HEK293 (cell line): ENCODE data around the gene GALE.

ENCODE experiments used
- GLIS1 ChIP-seq: fragments of 450-650 bp; formaldehyde crosslinking; IDR thresholded peaks from 2 replicates; pipeline ENCODE4 v1.5.1; 2016; ENCODE audit warnings: missing biosample characterization, missing genetic modification characterization
- KLF16 ChIP-seq: fragments of 450-650 bp; formaldehyde crosslinking; IDR thresholded peaks from 2 replicates; pipeline ENCODE4 v1.5.1; 2017; ENCODE audit warnings: missing biosample characterization, missing genetic modification characterization
- MEIS1 ChIP-seq: sonication (generic); formaldehyde crosslinking; IDR thresholded peaks from 2 replicates; pipeline ENCODE4 v1.8.1; 2022; ENCODE audit warnings: missing genetic modification reagents, mild to moderate bottlenecking, borderline replicate concordance
- SP3 ChIP-seq: fragments of 450-650 bp; formaldehyde crosslinking; IDR thresholded peaks from 2 replicates; pipeline ENCODE4 v1.5.1; 2016; ENCODE audit warnings: missing biosample characterization, missing genetic modification characterization
- SP7 ChIP-seq: fragments of 450-650 bp; formaldehyde crosslinking; IDR thresholded peaks from 2 replicates; pipeline ENCODE4 v1.5.1; 2016; ENCODE audit warnings: missing biosample characterization, missing genetic modification characterization
- TCF7L2 ChIP-seq: IDR thresholded peaks from 2 replicates; pipeline ENCODE4 v1.6.1; 2011; ENCODE audit warnings: low read depth, mild to moderate bottlenecking, inconsistent platforms, low read length, moderate library complexity, borderline replicate concordance
- TSHZ1 ChIP-seq: fragments of 450-650 bp; formaldehyde crosslinking; IDR thresholded peaks from 2 replicates; pipeline ENCODE4 v1.5.1; 2016; ENCODE audit warnings: missing biosample characterization, missing genetic modification characterization, borderline replicate concordance
- ZBTB17 ChIP-seq: fragments of 450-650 bp; formaldehyde crosslinking; IDR thresholded peaks from 2 replicates; pipeline ENCODE4 v1.5.1; 2016; ENCODE audit warnings: missing biosample characterization, missing genetic modification characterization
- ZBTB21 ChIP-seq: fragments of 450-650 bp; formaldehyde crosslinking; IDR thresholded peaks from 2 replicates; pipeline ENCODE4 v1.5.1; 2017; ENCODE audit warnings: missing biosample characterization, missing genetic modification characterization
- ZFHX2 ChIP-seq: fragments of 450-650 bp; formaldehyde crosslinking; conservative IDR thresholded peaks from 2 replicates; pipeline ENCODE4 v1.5.1; 2016; ENCODE audit warnings: missing biosample characterization, missing genetic modification characterization
- ZFP3 ChIP-seq: fragments of 450-650 bp; formaldehyde crosslinking; IDR thresholded peaks from 2 replicates; pipeline ENCODE4 v1.5.1; 2016; ENCODE audit warnings: low read depth, missing biosample characterization, missing genetic modification characterization
- ZFP37 ChIP-seq: fragments of 450-650 bp; formaldehyde crosslinking; IDR thresholded peaks from 2 replicates; pipeline ENCODE4 v1.5.1; 2016; ENCODE audit warnings: missing biosample characterization, missing genetic modification characterization
- ZNF121 ChIP-seq: fragments of 450-650 bp; formaldehyde crosslinking; IDR thresholded peaks from 2 replicates; pipeline ENCODE4 v1.5.1; 2016; ENCODE audit warnings: missing biosample characterization, missing genetic modification characterization
- ZNF132 ChIP-seq: fragments of 450-650 bp; formaldehyde crosslinking; IDR thresholded peaks from 2 replicates; pipeline ENCODE4 v1.5.1; 2017; ENCODE audit warnings: missing biosample characterization, missing genetic modification characterization, borderline replicate concordance
- ZNF175 ChIP-seq: fragments of 450-650 bp; formaldehyde crosslinking; IDR thresholded peaks from 2 replicates; pipeline ENCODE4 v1.5.1; 2016; ENCODE audit warnings: missing biosample characterization, missing genetic modification characterization
- ZNF184 ChIP-seq: fragments of 450-650 bp; IDR thresholded peaks from 2 replicates; pipeline ENCODE4 v1.5.1; 2018; ENCODE audit warnings: missing biosample characterization, mild to moderate bottlenecking, missing genetic modification characterization
- ZNF24 ChIP-seq: fragments of 450-650 bp; formaldehyde crosslinking; IDR thresholded peaks from 2 replicates; pipeline ENCODE4 v1.5.1; 2016; ENCODE audit warnings: missing biosample characterization, missing genetic modification characterization
- ZNF248 ChIP-seq: fragments of 450-650 bp; formaldehyde crosslinking; IDR thresholded peaks from 2 replicates; pipeline ENCODE4 v1.5.1; 2017; ENCODE audit warnings: missing biosample characterization, missing genetic modification characterization
- ZNF274 ChIP-seq, 2 experiments: fragments of 200-500 bp in 1 of 2; fragments of 450-650 bp in 1 of 2; sonication (Bioruptor generic) in 1 of 2; formaldehyde crosslinking in 1 of 2; IDR thresholded peaks; 2 replicates each; pipeline versions ENCODE4 v1.5.1 to v1.6.1; 2014 to 2016; ENCODE audit warnings: borderline replicate concordance in 1 of 2, inconsistent platforms in 1 of 2, low read length in 1 of 2, missing biosample characterization in 1 of 2, missing genetic modification characterization in 1 of 2
- ZNF341 ChIP-seq: fragments of 450-650 bp; formaldehyde crosslinking; IDR thresholded peaks from 2 replicates; pipeline ENCODE4; 2016; ENCODE audit warnings: low read depth, missing biosample characterization, missing genetic modification characterization
- ZNF37A ChIP-seq: fragments of 450-650 bp; IDR thresholded peaks from 2 replicates; pipeline ENCODE4 v1.5.1; 2018; ENCODE audit warnings: missing biosample characterization, missing genetic modification characterization
- ZNF416 ChIP-seq: fragments of 450-650 bp; formaldehyde crosslinking; IDR thresholded peaks from 2 replicates; pipeline ENCODE4 v1.5.1; 2016; ENCODE audit warnings: missing biosample characterization, missing genetic modification characterization
- ZNF449 ChIP-seq: fragments of 450-650 bp; formaldehyde crosslinking; IDR thresholded peaks from 2 replicates; pipeline ENCODE4 v1.5.1; 2017; ENCODE audit warnings: missing biosample characterization, mild to moderate bottlenecking, missing genetic modification characterization, moderate library complexity
- ZNF530 ChIP-seq: fragments of 450-650 bp; formaldehyde crosslinking; IDR thresholded peaks from 2 replicates; pipeline ENCODE4 v1.5.1; 2016; ENCODE audit warnings: low read depth, missing biosample characterization, missing genetic modification characterization
- ZNF560 ChIP-seq: fragments of 450-650 bp; formaldehyde crosslinking; IDR thresholded peaks from 2 replicates; pipeline ENCODE4 v1.5.1; 2017; ENCODE audit warnings: missing biosample characterization, missing genetic modification characterization, borderline replicate concordance
- ZNF645 ChIP-seq: fragments of 450-650 bp; formaldehyde crosslinking; IDR thresholded peaks from 2 replicates; pipeline ENCODE4; 2016; ENCODE audit warnings: missing biosample characterization, missing genetic modification characterization
- ZNF664 ChIP-seq: fragments of 450-650 bp; formaldehyde crosslinking; IDR thresholded peaks from 2 replicates; pipeline ENCODE4 v1.5.1; 2016; ENCODE audit warnings: missing biosample characterization, missing genetic modification characterization
- ZNF677 ChIP-seq: fragments of 450-650 bp; IDR thresholded peaks from 2 replicates; pipeline ENCODE4 v1.5.0; 2018; ENCODE audit warnings: missing biosample characterization, mild to moderate bottlenecking, missing genetic modification characterization, moderate library complexity
- ZNF701 ChIP-seq: fragments of 450-650 bp; formaldehyde crosslinking; IDR thresholded peaks from 2 replicates; pipeline ENCODE4 v1.5.1; 2016; ENCODE audit warnings: missing biosample characterization, missing genetic modification characterization
- ZNF747 ChIP-seq: fragments of 450-650 bp; formaldehyde crosslinking; IDR thresholded peaks from 2 replicates; pipeline ENCODE4 v1.5.1; 2016; ENCODE audit warnings: missing biosample characterization, missing genetic modification characterization
- ZNF791 ChIP-seq: fragments of 450-650 bp; formaldehyde crosslinking; IDR thresholded peaks from 2 replicates; pipeline ENCODE4 v1.5.1; 2016; ENCODE audit warnings: missing biosample characterization, missing genetic modification characterization
- ZSCAN23 ChIP-seq: fragments of 450-650 bp; formaldehyde crosslinking; IDR thresholded peaks from 2 replicates; pipeline ENCODE4 v1.5.1; 2016; ENCODE audit warnings: missing biosample characterization, missing genetic modification characterization
- ZSCAN30 ChIP-seq: fragments of 450-650 bp; IDR thresholded peaks from 2 replicates; pipeline ENCODE4 v1.5.1; 2018; ENCODE audit warnings: missing biosample characterization, mild to moderate bottlenecking, missing genetic modification characterization, moderate library complexity
- TF ChIP-seq, protein P1 (sequence below): fragments of 450-650 bp; formaldehyde crosslinking; IDR thresholded peaks from 2 replicates; pipeline ENCODE4 v1.5.1; 2016; ENCODE audit warnings: missing biosample characterization, missing genetic modification characterization

The GALE gene

GRCh38 chr1:23779826-23780371 is 20.7 kb downstream of the GALE start (continued):
- TF ChIP-seq, protein P1, sequence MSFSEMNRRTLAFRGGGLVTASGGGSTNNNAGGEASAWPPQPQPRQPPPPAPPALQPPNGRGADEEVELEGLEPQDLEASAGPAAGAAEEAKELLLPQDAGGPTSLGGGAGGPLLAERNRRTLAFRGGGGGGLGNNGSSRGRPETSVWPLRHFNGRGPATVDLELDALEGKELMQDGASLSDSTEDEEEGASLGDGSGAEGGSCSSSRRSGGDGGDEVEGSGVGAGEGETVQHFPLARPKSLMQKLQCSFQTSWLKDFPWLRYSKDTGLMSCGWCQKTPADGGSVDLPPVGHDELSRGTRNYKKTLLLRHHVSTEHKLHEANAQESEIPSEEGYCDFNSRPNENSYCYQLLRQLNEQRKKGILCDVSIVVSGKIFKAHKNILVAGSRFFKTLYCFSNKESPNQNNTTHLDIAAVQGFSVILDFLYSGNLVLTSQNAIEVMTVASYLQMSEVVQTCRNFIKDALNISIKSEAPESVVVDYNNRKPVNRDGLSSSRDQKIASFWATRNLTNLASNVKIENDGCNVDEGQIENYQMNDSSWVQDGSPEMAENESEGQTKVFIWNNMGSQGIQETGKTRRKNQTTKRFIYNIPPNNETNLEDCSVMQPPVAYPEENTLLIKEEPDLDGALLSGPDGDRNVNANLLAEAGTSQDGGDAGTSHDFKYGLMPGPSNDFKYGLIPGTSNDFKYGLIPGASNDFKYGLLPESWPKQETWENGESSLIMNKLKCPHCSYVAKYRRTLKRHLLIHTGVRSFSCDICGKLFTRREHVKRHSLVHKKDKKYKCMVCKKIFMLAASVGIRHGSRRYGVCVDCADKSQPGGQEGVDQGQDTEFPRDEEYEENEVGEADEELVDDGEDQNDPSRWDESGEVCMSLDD (tag by site-specific recombination): no peak
- TF ChIP-seq ZNF701 (no peak), ZBTB21 (tag by site-specific recombination) (no peak), ZSCAN30 (tag by site-specific recombination) (no peak), ZNF645 (tag by site-specific recombination) (no peak), ZNF449 (peak; percentile 28; the same call in 1 of the 2 replicates), ZNF416 (no peak), ZNF530 (tag by site-specific recombination) (no peak), MEIS1 (CRISPR knock-in tag) (no peak), ZFP3 (no peak), ZNF184 (tag by site-specific recombination) (no peak), ZSCAN23 (0 out of 2 replicates have a peak, but pooled peaks have one; percentile 35), ZFHX2 (no peak), TSHZ1 (tag by site-specific recombination) (peak; percentile 79; the same call in 1 of the 2 replicates), SP7 (tag by site-specific recombination) (peak; percentile 95), ZFP37 (tag by site-specific recombination) (no peak), ZNF664 (peak; percentile 32), ZNF132 (tag by site-specific recombination) (no peak), KLF16 (tag by site-specific recombination) (no peak), ZNF677 (tag by site-specific recombination) (no peak), ZNF248 (tag by site-specific recombination) (no peak), GLIS1 (tag by site-specific recombination) (peak; percentile 32; the same call in 1 of the 2 replicates), ZNF791 (tag by site-specific recombination) (no peak), ZNF274 (IDR thresholded peaks at IDR 0.05; ENCODE audit: low read length) (no peak), ZNF274 (tag by site-specific recombination; IDR thresholded peaks at IDR 0.05; ENCODE audit: borderline replicate concordance) (no peak), ZNF747 (tag by site-specific recombination) (no peak), ZNF341 (no peak), ZNF24 (tag by site-specific recombination) (peak; percentile 54), ZNF560 (no peak), ZNF37A (tag by site-specific recombination) (no peak), ZBTB17 (tag by site-specific recombination) (0 out of 2 replicates have a peak, but pooled peaks have one; percentile 26), ZNF121 (no peak), SP3 (tag by site-specific recombination) (0 out of 2 replicates have a peak, but pooled peaks have one; percentile 14), TCF7L2 (peak; percentile 52; the same call in 1 of the 2 replicates), ZNF175 (tag by site-specific recombination) (no peak)
